D721Med (cell line): ENCODE results near the gene ZNF622.

ENCODE experiments used
- DNase-seq: peaks from one replicate; pipeline ENCODE4 v3.0.0; 2011; ENCODE audit warnings: low spot score; ENCODE audit not compliant: insufficient read length
- FAIRE-seq: peaks from 2 replicates; lab custom pipeline; 2011; peaks lifted over from hg19 to GRCh38; lab: Jason Lieb, UNC
- TF ChIP-seq, protein P1 (sequence below): IDR thresholded peaks from 2 replicates; pipeline ENCODE4 v1.5.1; 2012; ENCODE audit warnings: mild to moderate bottlenecking, control low read depth; ENCODE audit not compliant: insufficient read depth; ENCODE audit errors: missing control alignments

The ZNF622 gene

GRCh38 chr5:16464231-16464630 lies 1.4 kb downstream of the ZNF622 start:
- no peak for DNase-seq
- FAIRE-seq = no peak
- TF ChIP-seq, protein P1, sequence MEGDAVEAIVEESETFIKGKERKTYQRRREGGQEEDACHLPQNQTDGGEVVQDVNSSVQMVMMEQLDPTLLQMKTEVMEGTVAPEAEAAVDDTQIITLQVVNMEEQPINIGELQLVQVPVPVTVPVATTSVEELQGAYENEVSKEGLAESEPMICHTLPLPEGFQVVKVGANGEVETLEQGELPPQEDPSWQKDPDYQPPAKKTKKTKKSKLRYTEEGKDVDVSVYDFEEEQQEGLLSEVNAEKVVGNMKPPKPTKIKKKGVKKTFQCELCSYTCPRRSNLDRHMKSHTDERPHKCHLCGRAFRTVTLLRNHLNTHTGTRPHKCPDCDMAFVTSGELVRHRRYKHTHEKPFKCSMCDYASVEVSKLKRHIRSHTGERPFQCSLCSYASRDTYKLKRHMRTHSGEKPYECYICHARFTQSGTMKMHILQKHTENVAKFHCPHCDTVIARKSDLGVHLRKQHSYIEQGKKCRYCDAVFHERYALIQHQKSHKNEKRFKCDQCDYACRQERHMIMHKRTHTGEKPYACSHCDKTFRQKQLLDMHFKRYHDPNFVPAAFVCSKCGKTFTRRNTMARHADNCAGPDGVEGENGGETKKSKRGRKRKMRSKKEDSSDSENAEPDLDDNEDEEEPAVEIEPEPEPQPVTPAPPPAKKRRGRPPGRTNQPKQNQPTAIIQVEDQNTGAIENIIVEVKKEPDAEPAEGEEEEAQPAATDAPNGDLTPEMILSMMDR = no peak

- TF ChIP-seq, protein P1 = no peak
- FAIRE-seq (no peak), DNase-seq (no peak)
Observed at GRCh38 chr5:16461782-16462181, 3.8 kb downstream of the ZNF622 start.

DNA sequence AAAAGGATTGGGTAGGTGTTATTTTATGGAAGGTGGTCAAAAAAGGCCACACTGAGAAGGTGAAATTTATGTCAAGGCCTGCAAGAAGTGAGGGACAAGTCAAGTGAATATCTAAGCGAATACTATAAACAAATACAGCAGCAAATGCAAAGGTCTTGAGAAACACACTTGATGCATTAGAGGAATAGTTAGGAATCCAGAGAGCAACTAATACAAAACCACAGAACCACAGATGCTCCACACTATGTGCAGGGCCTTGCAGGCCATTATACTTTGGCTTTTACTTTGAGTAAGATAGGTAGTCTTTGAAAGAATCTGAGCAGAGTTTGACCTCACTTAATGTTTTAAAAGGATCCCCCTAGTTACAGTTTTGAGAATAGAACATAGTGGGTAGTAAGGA lies 4.6 kb downstream of the ZNF622 start:
- no peak for FAIRE-seq
- TF ChIP-seq, protein P1 = no peak
- DNase-seq = no peak

- no peak for DNase-seq
- TF ChIP-seq, protein P1 = no peak
- FAIRE-seq = no peak
Observed at GRCh38 chr5:16459451-16459850, 6.1 kb downstream of the ZNF622 start.

DNA sequence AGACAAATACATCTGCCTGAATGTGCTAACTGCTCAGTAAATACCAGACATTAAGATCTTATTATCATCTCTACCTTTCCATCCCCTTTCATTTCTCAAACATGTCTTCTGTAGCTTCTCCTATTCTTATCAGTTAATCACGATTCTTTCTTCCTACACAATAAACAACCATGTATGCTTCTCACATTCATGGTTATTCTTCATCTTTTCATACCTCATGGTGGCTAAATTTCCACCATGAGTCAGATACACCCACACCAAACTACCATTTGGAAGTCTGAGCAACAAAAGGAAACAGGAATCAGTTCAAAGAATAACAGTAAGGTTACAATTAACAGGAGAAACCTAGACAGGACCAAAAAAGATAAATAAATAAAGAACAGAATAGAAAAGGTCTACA lies 7.7 kb downstream of the ZNF622 start:
- TF ChIP-seq, protein P1 = no peak

DNA sequence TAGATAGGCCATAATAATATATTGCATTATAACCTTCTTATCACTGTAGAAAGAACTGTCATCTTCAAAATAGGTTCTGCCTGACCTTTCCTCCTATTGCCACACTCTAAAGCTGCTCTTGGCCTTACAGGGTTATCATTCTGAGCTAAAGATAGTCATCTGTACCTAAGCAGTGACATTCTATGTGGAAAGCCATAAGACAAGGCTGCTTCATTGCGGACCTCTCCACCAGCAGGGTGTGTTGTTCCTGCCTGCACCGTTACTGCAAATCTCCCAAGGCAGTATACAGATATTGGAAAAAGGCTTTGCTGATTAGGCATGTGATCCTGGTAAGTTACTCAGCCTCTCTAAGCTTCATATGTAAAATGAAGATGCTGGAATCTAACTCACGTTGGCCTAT lies 8.1 kb downstream of the ZNF622 start:
- TF ChIP-seq, protein P1 = no peak
- FAIRE-seq (no peak), DNase-seq (no peak)

More for the DNA sequence above, 7.7 kb downstream of the ZNF622 start:
- FAIRE-seq = no peak
- no peak for DNase-seq

- FAIRE-seq (no peak), DNase-seq (peak; percentile 36)
- TF ChIP-seq, protein P1 = peak; percentile 64
Observed at GRCh38 chr5:16456103-16456832, 9.3 kb downstream of the ZNF622 start.
